22Rv1 (cell line): ENCODE data around the gene ARHGAP25.

Source experiments
- H3K27ac ChIP-seq: fragments of 450-650 bp; 2 replicates; pipeline ENCODE4 v1.5.1; 2017
- CTCF ChIP-seq: fragments of 450-650 bp; IDR thresholded peaks from 2 replicates; pipeline ENCODE4 v1.5.1; 2017; ENCODE audit warnings: mild to moderate bottlenecking
- ZFX ChIP-seq: fragments of 450-650 bp; IDR thresholded peaks from 2 replicates; pipeline ENCODE4 v1.6.1; 2017; ENCODE audit warnings: antibody characterized with exemption, borderline replicate concordance

Gene ARHGAP25

GRCh38 chr2:68784915-68785314, 50.3 kb downstream of the ARHGAP25 start:
- TF ChIP-seq CTCF (no peak), ZFX (no peak)
- H3K27ac ChIP-seq, result no peak overlapping the region

GRCh38 chr2:68787356-68787755, 52.7 kb downstream of the ARHGAP25 start:
- no peak overlapping the region for H3K27ac ChIP-seq
- TF ChIP-seq CTCF, result no peak
- TF ChIP-seq ZFX, result no peak

- no peak overlapping the region for H3K27ac ChIP-seq
- TF ChIP-seq ZFX (no peak), CTCF (no peak)
These were observed 55.0 kb downstream of the ARHGAP25 start for GRCh38 chr2:68789603-68790002.

GRCh38 chr2:68790600-68790999, 56.0 kb downstream of the ARHGAP25 start:
- H3K27ac ChIP-seq, result no peak overlapping the region
- TF ChIP-seq CTCF (no peak), ZFX (no peak)

- no peak overlapping the region for H3K27ac ChIP-seq
- TF ChIP-seq ZFX, result no peak
- no peak for TF ChIP-seq CTCF
These were observed 57.3 kb downstream of the ARHGAP25 start for GRCh38 chr2:68791914-68792313.

- TF ChIP-seq CTCF, result no peak
- no peak for TF ChIP-seq ZFX
- no peak overlapping the region for H3K27ac ChIP-seq
These were observed 58.1 kb downstream of the ARHGAP25 start for GRCh38 chr2:68792751-68793150.

- no peak for TF ChIP-seq CTCF
- TF ChIP-seq ZFX, result no peak
- H3K27ac ChIP-seq, result no peak overlapping the region
These were observed 61.8 kb downstream of the ARHGAP25 start for GRCh38 chr2:68796295-68796905.
